Cortex of kidney (tissue), 1 donor: ENCODE measurements around the gene RPL35.
"Not testable (repeated sequence)": the region's sequence is repeated elsewhere in the genome, so short reads cannot be mapped to it uniquely, and the experiment has no call there.

ENCODE experiments used
- DNase-seq: peaks from one replicate; lab custom pipeline; 2025; lab: John Stamatoyannopoulos, UW

The RPL35 gene

DNA sequence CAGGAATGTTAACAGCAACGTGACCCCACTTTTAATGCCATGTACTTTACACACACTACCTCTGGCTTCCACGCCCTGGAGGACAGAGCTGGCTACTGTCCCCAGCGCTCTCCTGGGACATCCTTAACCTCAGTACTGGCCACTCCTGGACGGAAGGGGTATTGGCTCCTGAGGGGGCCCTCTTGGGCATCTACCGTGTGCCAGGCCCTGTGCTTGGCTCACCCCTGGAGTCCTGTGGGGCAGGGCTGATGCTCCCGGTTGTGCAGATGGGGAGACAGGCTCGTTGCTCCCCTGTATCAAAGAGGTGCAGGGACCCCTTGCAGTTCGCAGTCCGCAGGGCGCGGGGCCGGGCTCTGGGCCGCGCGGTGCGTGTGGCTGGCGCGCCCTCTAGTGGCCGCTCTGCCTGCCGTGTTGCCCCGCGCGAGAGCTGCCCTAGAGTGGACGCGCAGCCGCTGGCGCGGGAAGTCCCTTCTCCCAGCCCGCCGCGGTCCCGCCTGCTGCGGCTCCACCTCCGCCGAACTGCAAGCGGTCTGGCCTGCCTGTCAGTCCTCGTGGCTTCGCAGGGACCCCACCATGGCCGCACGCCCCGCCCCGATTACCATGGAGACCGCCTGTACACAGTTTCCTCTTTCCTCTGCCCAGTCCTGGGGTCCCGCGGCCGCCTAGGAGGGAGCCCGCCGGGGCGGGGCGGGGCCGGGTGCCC lies 8.8 kb downstream of the RPL35 start, which contains the start of gene WDR38:
Gene WDR38 (plus strand): TSS at position 632 of the 703 bp plus-strand sequence. CDS start 72 bp downstream, outside the sequence.
- DNase-seq: no peak

DNA sequence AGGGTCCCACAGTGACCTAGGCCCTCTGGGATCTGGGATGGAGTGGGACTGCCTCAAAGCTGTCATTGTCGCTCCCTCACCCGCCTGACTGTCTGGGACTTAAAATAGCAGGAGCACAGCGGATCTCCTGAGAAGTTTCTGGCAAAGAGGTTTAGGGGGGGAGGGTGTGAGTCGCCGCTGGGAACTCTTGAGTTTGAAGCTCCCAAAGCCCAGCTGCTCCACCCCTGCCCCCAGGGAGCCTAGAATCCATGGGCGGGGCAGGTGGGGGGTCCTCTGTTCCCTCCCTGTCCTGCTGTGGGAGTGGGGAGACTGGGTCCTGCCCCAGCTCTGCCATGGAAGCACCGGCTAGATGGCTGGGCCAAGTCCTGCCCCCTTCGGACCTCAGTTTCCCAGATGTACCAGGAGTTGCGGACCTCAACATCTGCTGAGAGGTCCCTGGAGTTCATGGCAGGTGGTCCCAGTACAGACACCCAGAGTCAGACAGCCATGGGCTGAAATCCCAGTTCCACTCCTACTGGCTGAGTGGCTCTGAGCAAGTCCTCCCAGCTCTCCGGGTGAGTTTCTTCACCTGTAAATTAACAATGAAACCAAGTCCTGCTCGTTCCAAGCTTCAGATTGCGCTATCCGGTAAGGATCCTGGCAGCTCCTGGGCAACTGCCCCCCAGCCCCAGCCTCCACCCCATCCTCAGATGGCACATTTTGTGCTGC lies 9.5 kb downstream of the RPL35 start:
- no peak for DNase-seq

DNA sequence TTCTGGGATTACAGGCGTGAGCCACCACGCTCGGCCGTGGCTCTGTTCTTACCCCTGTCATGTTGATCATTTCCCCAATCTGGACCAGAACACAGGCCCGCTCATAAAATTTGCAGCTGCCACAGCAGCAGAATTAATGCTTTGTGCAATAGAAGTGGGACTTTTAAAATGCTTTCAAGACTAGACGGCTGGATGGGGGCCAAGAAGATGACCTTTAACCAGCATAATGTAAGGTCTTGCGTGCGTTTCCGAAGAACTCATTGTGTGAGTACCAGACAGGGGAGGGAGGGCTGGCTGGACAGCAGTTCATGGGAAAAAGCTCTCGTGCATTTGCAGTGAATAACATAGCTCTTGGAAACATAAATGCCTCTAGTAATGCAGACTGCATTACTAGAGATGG lies 12.0 kb downstream of the RPL35 start:
- no peak for DNase-seq

DNA sequence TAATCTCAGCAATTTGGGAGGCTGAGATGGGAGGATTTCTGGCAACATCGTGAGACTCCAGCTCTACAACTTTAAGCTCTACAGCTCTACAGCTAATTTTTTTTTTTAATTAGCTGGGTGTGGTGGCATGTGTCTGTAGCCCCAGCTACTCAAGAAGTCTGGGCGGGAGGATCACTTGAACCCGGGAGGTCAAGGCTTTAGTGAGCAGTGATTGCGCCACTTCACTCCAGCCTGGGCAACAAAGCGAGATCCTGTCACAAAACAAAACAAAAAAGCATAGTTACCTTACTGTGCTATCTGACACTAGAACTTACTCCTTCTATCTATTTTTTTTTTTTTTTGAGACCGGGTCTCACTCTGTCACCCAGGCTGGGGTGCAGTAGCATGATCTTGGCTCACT lies 14.8 kb downstream of the RPL35 start:
- DNase-seq: no peak

DNA sequence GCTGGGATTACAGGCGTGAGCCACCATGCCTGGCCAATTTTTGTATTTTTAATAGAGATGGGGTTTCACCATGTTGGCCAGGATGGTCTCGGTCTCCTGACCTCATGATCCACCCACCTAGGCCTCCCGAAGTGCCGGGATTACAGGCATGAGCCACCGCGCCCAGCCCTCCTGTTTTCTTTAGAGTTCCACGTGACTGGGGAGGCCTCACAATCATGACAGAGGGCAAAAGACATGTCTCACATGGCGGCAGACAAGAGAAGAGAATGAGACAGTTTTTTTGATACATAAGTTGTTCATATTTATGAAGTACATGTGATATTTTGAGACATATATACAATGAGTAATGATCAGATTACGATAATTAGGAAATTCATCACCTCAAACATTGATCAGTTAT lies 15.3 kb downstream of the RPL35 start:
- DNase-seq: not testable (repeated sequence)

DNA sequence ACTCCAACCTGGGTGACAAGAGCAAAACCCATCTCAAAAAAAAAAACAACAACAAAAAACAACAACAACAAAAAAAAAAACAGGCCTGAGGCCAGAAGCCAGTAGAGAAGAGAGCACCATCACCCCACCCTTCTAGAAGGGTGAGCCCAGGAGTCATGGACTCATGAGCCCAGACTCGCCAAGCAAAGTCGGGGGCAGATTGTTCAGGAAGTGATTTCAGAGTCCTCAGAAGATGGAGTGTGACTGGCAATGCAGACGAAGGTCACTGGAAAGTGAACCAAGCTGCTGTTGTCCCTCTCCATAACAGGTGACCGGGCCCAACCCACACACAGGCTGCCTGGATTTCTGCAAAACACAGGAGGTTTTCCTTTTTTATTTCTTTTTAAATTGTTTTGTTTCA lies 17.5 kb downstream of the RPL35 start:
- no peak for DNase-seq

DNA sequence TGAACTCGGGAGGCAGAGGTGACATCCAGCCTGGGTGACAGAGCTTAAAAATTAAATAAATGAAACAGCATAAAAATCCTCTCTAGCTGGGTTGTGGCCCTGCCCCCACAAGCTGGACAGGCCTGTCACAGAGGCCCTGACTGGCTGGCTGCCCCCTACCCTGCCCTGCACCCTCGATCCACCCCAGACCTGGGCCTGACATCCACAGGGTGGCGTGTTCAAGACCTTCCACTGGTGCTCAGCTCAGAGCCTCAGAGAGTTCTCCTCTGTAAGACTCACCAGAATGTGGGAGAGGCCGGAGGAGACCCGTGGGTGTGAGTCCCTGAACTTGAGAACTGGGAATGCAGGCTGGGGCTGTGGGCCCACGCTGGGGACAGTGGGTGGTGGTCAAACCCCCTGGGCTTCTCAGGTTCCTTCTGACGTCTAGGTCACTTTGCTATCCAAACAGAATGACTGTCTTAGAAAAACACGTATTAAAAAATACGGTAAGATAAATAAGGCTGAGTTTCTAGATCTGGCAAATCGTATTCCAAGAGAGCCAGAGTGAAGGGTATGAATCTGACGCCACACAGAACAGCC lies 18.2 kb downstream of the RPL35 start:
- no peak for DNase-seq

DNA sequence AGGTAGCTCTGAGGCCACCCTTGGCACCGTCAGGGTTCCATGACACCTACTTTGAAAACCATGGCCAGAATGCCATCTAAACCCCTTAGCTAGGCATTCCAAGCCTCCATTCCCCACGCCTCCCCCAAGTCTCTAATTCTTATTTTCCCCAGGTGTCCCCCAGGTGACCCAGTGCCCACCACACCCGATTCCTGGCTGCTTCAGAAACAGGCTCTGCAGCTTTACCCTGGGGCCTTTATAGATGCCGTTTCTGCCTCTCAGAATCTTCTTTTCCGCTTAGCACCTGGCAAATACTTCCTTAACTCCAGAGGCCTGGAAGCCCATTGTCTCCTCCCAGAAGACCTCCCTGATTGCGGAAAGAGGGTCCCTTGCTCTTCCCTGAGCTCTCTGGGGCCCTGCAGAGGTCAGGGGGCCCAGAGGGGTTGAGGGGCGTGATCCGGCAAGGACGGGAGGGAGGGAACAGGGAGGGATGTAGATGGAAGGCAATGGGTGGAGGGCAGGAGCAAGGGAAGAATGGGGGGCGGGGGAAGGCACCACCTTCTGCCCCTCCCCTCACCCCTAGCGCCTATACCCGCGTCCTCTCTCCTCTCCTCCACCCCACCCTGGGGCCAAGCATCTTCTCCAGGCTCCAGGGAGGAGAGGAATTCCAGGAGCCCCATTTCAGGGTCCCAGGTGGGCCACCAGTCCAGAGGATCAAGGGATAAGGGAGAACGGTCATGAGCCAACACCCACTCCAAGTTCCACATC lies 20.5 kb downstream of the RPL35 start:
- no peak for DNase-seq

DNA sequence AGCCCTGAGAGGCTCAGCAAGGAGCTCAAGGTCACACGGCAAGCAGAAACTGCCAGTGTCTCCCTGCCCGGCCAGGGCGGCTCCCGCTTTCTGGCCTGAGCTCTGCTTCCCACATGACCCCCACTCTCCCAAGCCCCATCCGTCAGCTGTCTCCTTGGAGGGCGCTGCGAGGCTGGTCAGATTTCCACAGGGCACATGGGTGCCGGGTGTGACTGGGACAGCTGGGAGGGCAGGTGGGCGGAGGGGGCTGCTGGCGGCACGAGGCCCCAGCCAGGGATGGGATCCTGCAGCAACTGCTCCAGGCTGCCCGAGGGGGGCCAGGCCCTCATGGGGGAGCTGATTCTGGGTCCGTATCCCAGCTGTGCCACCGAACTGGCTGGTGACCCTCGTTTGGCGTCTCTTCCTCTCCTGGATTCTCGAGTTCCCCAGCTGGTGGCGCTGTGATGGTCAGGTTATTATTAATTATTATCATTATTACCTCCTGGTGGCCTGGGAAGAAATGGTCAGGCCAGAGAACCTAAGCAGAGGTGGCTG lies 21.4 kb downstream of the RPL35 start:
- DNase-seq: no peak

DNA sequence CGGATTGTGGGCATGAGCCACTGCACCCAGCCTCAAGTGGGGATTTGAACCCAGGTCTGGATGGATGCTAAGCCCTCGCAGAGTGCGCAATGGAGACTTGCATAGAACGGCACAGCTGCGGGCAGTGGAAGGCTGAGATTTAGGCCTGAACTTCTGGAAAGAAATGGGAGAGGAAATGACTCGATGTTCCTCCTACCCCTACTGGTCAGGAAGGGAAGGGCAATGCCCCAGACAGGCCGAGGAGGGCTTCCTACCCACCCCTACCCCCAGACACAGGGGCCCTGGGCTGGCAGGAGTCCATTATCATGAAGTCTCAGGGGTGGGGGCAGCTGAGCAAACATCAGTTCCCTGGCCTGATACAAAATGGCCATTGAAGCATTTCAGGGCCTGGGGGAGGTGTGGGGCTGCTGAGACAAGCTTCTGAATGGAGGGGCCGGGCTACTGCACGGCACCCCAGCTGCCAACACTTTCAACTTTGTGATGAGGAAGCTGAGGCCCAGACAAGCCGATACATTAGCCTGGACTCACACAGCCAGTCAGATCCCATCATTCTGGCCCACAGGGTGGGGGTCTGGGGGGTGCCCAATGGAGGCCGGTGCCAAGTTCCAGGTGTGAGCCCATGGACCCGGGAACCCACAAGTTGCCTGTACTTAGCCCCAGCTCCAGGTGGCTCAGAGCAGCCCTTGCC lies 22.0 kb downstream of the RPL35 start:
- no peak for DNase-seq

DNA sequence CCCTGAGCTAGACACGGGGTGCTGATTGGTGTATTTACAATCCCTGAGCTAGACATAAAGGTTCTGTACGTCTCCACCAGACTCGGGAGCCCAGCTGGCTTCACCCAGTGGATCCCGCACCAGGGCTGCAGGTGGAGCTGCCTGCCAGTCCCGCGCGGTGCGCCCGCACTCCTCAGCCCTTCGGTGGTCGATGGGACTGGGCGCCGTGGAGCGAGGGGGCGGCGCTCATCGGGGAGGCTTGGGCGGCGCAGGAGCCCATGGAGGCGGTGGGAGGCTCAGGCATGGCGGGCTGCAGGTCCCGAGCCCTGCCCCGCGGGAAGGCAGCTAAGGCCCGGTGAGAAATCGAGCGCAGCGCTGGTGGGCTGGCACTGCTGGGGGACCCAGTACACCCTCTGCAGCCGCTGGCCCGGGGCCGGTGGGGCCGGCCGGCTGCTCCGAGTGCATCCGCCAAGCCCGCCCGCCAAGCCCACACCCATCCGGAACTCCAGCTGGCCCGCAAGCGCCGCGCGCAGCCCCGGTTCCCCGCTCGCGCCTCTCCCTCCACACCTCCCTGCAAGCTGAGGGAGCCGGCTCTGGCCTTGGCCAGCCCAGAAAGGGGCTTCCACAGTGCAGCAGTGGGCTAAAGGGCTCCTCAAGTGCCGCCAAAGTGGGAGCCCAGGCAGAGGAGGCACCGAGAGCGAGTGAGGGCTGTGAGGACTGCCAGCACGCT lies 23.0 kb downstream of the RPL35 start:
- DNase-seq: not testable (repeated sequence)

DNA sequence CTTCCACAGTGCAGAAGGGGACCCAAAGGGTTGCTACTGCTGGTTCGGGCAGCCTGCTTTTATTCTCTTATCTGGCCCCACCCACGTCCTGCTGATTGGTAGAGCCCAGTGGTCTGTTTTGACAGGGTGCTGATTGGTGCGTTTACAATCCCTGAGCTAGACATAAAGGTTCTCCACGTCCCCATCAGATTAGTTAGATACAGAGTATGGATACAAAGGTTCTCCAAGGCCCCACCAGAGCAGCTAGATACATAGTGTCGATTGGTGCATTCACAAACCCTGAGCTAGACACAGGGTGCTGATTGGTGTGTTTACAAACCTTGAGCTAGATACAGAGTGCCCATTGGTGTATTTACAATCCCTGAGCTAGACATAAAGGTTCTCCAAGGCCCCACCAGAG lies 23.6 kb downstream of the RPL35 start:
- not testable (repeated sequence) for DNase-seq

DNA sequence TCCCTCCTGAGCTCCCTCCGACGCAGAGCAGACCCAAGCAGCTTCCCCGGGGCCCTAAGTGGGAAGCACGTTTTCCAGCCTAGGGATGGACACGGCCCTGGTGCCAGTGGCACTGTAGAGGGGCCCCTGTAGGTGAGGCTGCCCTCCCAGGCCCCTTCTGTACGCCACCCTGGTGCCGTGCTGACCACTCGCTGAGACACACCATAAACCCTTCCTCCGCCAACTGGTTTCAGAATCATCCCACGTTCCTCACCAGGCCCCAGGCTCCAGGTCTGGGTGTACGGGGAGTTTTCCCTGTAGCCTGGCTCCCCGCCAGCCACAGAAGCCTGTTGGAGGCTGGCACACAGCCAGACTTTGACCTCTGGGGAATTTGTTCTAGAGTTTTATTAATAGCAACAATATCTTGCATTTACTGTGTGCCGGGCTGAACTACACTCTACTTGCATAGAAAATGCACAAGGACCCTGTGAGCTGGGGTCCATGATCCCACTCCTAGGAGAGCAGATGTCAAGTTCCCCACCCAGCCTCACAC lies 26.7 kb downstream of the RPL35 start:
- no peak for DNase-seq

DNA sequence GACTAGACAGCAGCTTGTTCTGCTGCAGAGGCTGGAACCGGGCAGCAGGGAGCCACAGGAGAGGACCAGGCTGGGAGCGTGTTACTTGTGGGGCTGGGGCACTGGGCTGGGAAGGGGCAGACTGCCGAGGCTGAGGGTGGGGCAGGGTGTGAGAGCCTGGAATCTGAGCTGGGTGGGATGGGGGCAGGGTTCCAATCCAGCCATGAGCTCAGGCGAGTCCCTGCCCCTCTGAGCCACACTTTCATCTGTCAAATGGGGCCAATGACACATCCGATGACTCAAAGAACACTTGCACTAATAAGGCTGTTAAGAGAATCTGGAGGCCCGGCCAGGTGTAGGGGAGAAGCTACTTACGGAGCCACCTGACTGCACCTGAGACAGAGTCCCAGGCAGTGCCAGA lies 27.2 kb downstream of the RPL35 start:
- no peak for DNase-seq

DNA sequence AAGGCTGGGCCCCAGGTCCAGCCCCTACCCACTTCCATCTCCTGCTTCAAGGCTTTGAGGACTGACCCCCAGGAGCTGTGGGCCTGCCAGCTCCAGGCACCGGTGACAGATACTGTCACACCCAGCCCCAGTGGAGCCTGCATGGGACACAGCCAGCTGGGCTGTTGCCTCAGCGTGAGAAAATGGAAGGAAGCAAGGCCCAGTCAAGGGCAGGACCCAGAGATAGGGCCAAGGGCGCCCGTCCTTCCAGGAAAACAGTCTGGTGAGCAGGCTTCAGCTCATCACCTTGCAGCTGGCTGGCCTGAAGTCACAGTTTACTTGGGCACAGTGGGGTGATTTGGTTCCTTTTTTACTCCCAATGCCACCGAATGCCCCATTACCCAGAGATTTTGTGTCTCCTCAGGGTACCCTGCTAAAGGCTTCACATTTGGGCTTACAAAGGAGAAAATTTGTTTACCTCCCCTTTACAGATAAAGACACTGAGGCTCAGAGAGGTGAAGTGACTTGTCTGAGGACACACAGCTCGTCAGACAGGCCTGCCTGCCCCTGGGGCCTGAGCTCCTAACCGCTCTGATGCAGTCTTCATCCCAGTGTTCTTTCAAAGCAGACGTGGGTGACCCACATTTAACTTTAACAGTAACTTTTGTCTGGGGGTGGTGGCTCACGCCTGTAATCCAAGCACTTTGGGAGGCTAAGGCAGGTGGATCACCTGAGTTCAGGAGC lies 30.0 kb downstream of the RPL35 start:
- DNase-seq: no peak

DNA sequence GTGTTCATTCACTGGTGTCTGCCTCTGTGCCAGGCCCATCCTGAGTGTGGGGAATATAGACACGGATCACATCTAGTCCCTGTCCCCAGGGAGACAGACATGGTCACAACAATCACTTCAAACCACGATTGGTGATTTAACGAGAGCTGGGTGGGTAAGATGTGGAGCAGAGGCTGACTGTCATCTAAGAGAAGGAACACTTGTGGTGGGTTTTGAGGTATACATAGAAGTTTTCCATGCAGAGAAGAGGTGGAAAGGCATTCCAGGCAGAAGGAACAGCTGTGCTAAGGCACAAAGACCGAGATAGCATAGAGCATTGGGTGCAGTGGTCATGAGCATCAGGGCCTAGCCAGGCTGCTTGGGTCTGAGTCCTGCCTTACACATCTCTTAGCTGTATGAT lies 31.2 kb downstream of the RPL35 start:
- DNase-seq: no peak

DNA sequence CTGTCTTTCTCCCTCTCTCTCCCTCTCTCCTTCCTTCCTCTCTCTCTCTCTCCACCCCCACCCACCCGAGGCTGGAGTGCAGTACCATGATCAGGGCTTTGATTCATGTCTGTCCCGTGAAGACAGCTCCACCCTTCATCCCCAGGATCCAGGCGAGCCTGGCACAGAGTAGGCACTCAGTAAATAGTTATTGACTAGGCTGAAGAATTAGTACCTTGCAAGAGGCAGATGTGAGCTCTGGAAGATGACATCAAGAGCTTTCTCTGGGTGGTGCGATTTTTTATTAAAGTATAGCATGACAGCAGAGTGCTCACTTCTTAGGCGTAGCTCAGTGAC lies 32.5 kb downstream of the RPL35 start:
- no peak for DNase-seq

DNA sequence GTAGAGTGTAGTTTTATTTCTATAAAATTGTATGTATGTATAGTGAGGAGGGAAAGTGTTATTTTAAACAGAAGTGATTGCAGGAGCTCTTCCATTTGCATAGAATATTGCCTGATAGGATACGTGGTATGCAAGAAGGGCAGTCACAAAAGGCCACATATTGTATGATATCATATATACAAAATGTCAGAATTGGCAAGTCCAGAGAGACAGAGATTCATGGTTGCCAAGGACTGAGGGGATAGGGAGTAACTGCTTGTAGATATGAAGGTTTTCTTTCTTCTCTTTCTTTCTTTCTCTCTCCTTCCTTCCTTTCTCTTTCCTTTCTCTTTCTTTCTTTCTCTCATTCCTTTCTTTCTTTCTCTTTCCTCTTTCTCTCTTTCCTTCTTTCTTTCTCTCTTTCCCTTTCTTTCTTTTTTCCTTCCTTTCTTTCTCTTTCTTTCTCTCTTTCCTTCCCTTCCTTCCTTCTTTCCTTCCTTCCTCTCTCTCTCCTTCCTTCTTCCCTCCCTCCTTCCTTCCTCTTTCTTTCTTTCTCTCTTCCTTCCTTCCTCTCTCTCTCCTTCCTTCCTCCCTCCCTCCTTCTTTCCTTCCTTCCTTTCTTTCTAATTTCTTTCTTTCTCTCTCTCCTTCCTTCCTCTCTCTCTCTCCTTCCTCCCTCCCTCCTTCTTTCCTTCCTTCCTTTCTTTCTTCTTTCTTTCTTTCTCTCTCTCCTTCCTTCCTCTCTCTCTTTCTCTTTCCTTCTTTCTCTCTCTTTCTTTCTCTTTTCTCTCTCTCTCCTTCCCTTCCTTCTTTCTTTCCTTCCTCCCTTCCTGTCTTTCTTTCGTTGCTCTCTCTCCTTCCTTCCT lies 33.0 kb downstream of the RPL35 start:
- no peak for DNase-seq
